HG03460 (cell line): Measurements from ENCODE around the gene PKP1.

ENCODE experiments used
- ATAC-seq: cut with Tn5 transposase; IDR thresholded peaks from one replicate; pipeline ENCODE4 v1.9.1; 2021; ENCODE audit not compliant: unreplicated experiment

Gene PKP1

DNA sequence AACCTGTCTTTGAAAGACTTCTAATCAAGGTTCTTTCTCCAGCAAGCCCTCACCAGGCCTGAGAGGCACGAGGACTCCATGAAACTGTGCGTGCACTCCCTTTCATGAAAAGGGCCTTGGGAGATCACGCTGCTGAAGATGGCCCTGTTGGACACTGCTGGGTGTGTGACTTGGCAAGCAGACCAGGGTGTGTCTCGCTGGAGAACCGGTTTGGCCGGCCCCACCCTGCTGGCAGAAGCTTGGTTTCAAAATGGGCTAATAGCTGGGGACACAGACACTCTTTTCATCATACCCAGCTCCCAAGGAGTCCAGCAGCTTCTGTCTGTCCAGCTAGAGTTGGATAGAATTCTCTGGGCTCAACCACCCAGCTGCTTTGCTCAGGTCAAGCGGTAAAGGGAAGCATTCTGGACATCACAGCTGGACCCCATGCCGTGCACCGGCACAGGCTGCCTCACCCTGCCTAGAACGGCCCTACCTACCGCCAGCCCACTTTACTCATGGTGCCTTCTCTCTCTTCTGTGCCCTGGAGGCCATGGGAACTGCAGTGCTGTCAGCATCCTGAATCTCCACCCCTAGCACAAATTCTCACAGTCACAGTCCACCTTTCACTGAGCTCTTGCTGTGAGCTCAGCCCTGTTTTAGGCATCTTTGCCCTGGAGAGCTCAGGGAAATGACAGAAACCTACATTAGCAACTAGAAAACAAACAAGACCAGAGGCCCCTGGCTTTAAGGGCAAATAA, 24.6 kb downstream of the PKP1 start:
- ATAC-seq: no peak

DNA sequence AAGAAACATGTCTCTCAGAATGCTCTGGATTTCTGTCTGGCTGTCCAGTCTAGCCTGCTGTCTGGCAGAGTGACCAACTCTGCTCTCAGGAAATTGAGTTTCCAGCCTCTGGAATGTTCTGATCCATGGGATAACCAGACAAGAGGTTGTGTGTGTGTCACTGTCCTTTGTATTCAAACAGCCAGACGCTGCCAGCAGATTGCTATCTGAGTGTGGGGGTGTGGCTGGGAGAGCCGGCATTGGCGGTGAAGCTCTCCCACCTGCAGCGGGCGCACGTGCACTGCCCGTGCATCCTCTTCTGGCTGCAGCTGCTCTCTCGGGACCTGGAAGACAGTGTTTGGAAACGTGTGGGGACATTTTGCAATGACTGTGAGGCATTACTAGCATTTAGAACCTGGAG, 26.1 kb downstream of the PKP1 start:
- no peak for ATAC-seq

DNA sequence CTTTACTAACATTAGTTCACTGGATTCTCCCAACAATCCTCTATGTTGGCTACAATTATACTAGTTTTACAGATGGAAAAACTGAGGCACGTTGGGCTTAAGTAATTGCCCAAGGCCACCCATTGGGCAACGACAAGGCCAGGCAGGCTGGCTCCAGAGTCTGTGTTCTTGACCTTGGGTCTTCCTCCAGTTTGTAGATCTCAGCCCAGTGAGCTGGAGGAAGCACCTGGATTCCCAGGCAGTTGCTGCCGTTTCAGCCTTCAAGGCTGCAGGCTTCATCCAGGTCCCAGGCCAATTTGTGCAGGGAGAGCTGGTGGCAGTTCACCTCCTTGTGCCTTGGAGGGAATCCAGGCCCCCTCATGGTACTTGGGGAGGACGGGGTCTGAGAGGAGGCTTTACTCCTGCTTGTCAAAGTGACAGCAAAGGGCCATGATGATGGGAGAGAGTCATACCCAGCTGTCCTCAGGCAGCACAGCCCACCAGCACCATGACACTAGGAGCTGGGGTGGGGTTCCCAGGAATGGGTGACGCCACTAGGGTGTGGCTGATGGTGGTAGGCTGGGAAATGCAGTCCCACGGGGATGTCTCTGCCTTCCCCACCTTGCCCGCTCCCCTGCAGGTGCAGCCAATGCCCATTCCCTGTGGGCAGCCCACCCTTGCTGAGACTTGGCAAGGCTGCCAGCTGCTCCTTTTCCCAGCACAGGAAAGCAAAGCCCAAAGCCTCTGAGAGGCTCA, 27.1 kb downstream of the PKP1 start:
- ATAC-seq: no peak

DNA sequence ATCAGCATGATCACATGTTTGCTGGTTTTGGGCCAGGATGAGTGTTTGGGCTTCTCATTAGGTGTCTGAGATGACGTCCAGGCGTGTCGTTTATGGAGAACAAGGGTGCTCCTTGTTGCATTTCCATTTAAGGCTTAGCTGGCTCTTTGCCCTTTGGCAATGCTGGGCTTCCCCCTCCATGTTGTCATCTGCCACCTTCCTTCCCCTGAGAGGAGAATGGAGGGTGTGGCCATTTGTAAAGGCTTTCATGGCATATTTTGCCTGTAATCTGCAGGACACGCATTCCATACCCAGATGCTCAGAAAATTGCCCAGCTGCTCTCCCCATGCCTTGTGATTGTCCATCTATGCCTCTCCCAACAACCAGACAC, 27.7 kb downstream of the PKP1 start:
- ATAC-seq: no peak

DNA sequence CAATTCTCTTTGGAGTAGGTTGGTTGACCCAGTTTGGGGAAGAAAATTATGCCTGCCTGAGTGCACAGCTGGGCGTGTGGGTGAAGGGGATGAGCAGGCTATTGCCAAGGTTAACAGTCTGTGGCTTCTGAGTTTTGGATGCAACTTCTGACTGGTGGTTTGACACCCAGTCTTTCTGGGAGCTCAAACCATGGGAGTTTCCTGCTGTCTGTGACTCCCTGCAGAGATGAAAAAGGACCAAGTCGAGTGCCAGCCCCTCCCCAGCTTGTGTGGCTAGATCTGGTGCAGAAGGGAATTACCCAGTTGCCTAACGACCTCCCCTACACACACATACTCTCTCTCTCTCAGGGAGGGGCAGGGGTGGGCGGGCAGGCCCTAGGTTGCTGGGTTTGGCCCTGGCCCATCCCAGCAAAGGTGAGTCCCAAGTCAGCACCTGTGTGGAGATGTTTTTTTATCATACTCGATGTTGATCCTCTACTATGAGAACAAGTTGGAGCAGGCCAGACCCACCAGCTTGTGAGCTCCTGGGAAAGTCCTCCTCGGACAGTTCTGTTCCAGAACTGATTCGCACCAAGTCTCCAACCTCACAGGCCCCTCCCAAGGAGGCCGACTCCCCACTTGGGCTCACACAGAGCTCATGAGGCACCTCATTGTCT, 28.2 kb downstream of the PKP1 start:
- no peak for ATAC-seq

DNA sequence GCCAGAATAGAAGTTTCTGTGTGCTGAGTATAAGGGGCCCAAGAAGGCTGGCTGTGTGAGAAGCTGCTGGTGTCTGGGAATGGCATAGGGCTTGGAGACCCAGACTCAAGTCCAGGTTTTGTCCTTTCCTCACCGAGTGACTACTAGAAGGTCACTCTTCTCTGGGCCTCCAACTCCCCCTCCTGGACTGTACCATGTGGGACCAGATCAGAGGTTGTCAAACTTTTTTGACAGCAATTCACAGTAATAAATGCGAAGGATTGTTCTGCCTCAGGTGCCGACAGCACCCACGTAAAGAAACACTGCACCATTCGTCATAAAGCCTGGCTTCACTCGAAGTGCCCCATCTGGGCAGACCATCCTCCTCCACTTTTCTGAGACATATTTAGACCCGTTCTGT, 29.0 kb downstream of the PKP1 start:
- no peak for ATAC-seq

DNA sequence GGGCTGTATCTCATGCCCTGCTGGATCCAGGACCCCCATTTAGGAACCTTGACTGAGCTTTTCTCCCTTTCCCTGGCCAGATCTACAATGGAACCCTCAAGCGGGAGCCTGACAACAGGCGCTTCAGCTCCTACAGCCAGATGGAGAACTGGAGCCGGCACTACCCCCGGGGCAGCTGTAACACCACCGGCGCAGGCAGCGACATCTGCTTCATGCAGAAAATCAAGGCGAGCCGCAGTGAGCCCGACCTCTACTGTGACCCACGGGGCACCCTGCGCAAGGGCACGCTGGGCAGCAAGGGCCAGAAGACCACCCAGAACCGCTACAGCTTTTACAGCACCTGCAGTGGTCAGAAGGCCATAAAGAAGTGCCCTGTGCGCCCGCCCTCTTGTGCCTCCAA, 29.8 kb downstream of the PKP1 start:
- no peak for ATAC-seq

DNA sequence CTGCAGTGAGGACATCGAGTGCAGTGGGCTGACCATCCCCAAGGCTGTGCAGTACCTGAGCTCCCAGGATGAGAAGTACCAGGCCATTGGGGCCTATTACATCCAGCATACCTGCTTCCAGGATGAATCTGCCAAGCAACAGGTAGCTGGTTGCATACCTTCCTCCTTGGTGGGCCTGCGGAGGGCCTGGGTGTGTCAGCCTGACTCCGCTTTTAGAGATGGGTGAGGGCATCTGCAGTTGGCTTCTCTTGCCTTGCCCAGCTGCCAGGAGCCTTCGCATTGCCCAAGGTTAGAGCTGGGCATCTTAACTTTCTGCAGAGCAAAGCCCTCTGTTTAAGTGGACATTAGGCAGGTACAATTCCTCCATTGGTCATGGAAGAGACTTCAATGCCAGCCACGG, 33.2 kb downstream of the PKP1 start:
- ATAC-seq: no peak

DNA sequence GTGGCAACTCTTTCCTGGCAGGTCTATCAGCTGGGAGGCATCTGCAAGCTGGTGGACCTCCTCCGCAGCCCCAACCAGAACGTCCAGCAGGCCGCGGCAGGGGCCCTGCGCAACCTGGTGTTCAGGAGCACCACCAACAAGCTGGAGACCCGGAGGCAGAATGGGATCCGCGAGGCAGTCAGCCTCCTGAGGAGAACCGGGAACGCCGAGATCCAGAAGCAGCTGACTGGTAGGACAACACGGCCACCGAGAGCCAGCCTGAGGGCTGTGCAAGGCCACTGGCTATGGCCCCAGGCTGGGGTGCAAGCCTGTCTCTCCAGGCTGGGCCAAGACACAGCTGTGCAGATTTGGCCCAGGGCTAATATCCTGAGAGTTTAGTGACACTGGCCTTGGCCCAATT, 34.2 kb downstream of the PKP1 start:
- no peak for ATAC-seq

DNA sequence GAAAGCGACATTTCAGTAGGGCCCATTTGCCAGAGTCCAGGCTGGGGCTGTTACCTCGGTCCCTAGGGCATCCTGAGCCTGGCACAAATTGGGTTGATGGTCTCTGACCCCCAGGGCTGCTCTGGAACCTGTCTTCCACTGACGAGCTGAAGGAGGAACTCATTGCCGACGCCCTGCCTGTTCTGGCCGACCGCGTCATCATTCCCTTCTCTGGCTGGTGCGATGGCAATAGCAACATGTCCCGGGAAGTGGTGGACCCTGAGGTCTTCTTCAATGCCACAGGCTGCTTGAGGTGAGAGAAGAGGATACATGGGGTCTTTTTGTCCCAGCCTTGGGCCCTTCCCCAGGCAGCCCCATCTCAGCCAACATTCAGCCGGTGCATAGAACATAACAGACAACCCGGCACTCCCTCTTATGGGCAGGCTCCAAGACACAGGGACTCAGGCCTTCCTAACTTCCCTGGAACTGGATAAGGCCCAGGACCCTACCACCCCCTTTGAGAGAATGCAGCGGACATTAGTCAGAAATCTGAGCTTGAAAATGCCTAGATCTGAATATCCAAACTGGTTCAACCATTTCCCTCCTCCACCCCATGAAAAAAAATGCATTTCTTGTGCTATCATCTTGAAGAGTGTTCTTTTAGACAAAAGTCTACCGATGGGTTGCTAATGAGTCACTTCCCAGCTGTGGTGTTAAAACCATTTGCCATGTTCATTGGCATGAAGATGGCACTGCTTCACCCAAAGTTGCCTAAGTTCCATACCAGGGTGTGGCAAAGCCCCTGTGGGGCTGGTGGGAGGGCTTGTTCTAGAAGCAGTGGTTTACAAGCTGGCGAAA, 35.4 kb downstream of the PKP1 start:
- no peak for ATAC-seq

DNA sequence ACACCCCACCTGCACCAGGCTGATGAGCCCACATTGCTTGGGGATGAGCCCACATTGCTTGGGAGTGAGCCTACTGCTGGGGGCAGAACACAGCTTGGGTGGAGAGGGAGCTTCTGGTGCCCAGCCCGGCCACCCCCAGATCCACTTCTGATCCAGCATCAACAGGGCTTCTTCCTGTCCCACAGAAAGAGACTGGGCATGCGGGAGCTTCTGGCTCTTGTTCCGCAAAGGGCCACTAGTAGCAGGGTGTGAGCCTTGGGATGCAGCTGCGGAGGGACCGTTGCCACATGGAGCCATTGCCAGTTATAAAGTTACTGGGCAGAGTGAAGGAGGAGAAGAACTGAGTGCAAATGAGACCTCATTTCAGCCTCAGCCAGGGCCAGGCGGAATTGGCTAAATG, 36.3 kb downstream of the PKP1 start:
- ATAC-seq: no peak

DNA sequence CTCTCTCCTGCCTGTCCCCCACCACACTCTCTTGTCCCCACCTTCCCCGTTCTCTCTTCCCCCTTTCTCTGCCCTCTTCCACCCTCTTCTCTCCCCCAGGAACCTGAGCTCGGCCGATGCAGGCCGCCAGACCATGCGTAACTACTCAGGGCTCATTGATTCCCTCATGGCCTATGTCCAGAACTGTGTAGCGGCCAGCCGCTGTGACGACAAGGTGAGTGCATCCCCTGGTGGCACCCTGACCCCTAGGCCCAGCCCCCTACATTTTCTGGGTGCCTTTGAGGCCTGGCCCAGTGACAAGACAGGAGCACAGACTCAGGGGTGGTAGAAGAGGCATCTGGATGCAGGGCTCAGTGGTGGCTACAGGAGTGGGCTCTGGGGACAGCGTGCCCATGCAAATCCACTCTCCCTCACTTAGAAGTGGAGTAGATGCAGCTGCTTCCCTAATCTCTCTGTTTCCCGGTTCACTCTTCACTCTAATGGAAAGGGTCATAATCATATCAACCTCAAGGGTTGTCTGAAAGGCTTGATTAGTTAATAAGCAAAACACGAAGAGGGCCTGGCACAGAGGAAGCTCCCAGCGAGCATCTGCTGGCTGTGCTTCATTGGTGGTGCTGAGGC, 37.0 kb downstream of the PKP1 start:
- no peak for ATAC-seq

DNA sequence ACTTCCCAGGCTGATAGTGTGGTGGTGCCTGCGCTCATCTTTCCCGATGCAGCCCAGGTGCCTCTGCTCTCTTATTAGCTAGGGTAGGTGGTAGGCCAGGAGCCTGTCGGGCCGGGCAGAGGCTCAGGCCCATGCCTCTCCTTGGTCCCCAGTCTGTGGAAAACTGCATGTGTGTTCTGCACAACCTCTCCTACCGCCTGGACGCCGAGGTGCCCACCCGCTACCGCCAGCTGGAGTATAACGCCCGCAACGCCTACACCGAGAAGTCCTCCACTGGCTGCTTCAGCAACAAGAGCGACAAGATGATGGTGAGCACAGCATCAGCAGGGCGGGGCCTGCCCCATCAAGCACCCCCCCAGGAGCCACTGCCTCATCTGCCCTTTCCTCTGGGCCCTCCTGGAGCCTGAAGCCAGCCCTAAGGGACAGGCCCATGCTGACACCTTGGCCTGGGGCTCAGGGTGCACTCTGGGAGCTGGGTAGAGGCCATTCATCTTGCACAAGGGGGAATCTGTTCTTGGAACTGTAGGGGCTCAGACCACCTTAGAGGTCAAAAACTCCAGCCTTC, 38.6 kb downstream of the PKP1 start:
- no peak for ATAC-seq

DNA sequence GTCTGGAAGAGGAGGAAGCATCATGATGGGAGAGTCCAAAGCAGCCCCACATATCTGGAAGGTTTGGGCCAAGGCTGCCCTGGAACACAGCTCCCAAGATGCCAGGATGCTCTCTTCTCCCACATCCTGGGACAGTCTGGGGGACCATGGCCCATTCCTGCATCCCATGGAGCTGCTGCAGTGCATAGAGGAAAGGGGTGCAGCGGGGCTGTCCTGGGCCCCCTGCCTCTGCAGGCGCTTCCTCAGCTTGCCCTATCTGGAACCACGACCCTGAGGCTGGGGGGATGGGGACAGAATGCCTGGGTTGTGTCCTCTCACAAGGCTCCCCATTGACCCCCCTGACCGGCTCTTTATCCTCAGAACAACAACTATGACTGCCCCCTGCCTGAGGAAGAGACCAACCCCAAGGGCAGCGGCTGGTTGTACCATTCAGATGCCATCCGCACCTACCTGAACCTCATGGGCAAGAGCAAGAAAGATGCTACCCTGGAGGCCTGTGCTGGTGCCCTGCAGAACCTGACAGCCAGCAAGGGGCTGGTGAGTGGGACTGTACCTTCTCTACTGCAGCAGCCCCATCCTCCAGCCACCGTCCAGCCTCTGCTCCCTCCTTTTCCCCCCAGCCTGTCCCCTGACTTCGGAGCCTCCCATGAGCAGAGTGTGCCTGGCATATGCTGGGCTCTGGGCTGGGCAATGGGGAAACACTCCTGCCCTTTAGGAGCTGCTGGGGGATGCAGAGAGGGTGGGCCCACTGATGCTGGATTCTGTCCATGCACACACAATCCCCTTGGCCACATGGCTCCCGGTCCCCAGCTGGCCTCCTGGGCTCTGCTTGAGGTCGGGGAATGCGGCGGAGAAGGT, 39.6 kb downstream of the PKP1 start:
- ATAC-seq: no peak

DNA sequence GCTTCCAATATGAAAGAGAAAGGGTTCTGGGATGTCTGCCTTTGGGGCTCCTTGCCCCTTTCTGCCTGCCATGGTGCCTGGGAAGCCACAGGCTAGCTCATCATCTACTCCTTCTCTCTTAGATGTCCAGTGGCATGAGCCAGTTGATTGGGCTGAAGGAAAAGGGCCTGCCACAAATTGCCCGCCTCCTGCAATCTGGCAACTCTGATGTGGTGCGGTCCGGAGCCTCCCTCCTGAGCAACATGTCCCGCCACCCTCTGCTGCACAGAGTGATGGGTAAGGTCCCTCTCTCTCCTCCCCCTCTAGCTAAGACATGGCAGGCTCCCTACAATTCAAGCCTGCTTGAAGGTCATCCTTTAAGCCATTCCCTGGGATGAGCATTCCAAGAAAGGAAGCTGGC, 41.0 kb downstream of the PKP1 start:
- no peak for ATAC-seq

DNA sequence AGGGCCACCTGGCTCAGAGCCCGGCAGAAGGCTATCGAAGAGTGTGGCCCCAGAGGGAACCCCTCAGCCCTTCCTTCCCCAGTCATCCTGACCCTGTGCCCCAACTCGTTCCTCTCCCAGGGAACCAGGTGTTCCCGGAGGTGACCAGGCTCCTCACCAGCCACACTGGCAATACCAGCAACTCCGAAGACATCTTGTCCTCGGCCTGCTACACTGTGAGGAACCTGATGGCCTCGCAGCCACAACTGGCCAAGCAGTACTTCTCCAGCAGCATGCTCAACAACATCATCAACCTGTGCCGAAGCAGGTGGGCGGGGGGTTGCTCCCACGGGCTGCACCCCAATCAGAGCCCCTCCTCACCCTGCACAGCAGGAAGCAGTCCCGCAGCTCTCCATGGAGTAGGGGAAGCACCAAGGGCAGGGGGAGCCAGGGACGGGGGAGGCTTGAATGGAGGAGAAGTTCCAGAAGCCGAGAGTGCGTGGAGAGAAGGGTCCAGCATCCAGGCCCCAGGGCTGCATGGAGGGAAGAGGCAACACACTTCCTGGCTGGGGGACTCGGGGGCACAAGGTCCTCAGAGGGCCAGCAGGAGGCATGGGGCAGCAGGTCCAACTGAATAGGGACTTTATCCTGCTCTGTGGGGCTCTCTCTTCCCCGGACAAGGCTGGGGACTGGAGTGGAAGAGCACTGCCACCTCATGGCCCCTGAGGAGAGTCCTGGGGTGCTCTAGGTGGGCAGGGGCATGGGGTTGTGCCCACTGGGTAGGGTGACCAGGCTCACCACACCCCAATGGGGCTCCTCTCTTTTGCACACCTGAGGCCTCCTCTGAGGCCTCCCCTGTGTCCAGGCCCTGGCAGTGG, 41.7 kb downstream of the PKP1 start:
- no peak for ATAC-seq

DNA sequence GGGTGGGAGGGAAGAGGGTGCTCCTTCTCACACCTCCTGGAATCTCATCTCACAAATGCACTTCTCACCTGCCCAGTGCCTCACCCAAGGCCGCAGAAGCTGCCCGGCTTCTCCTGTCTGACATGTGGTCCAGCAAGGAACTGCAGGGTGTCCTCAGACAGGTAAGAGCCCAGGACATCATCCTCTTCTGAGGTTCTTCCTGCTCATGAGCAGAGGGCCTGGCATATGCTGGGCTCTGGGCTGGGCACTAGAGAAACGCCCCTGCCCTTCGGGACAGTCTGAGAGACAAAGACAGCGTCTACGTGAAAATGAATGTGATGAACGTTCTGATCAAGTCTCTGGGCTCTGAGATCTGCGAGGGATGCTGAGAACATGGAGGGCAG, 42.4 kb downstream of the PKP1 start:
- ATAC-seq: no peak

DNA sequence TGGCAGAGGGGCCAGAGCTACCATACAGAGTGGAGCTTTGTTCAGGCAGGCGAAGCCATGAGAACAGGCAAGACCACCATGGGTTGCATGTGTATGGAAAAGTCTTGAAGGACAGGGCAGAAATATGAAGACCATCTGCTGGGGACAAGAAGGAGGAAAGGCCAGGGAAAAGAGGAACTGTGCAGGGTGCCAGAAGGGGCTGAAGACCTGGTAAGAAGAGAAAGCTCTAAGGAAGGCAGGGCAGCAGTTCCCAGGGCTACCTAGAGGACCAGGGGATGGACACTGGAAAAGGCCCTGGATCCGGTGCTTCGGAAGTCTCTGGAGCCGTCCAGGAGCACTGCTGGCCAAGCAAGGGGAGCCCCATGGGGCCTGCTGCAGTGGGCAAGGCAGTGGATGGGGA, 43.4 kb downstream of the PKP1 start:
- no peak for ATAC-seq

DNA sequence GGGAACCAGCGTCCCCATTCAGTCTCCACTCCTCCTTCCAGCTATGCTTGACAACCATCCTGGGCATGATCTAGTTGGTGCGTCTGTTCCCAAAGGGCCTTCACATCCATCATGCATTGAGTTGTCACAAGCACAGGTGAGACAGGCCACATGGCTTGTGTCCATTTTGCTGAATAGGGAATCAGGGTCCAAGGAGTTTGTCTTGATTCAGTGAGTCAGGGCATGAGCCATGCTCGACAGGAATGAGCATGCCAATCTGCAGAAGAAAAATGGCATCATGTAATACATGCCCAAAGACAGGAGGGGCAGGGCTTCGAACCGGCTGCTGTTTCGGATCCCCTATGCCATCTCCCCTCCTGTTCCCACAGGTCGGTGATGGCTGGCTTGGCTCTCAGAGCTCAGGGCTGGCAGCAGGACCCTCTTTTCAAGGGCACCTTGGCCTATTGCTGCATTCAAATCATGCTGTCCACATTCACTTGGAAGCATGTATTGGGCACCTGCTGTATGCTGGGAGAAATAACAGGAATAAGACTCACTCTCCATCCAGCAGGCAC, 44.5 kb downstream of the PKP1 start:
- ATAC-seq: no peak
